Measurements from ENCODE around the gene TENM3.

Gene TENM3

GRCh38 chr4:182278729-182279128, 35.5 kb downstream of the TENM3 start:
- Histone ChIP-seq H3K4me2 (ENCODE audit: low read length) (no peak overlapping the region), H3K9me2 (replicated peaks; ENCODE audit: control insufficient read depth, low read length) (no peaks in the 10 kb centered on the region), H4K20me1 (ENCODE audit: control insufficient read depth, insufficient read depth, low read depth, low read length) (no peaks in the 10 kb centered on the region), H3K9me3 (ENCODE audit: control insufficient read depth, insufficient read depth, low read length) (no peaks in the 10 kb centered on the region; the same call in 1 of the 2 replicates), H3F3A (ENCODE audit: control insufficient read depth, insufficient read depth) (no peaks in the 10 kb centered on the region), H3K4me3 (ENCODE audit: low read length) (no peak overlapping the region), H3K4me1 (ENCODE audit: control insufficient read depth, low read length) (no peaks in the 10 kb centered on the region), H3K27ac (ENCODE audit: low read depth, low read length) (no peak overlapping the region), H3K36me3 (ENCODE audit: control insufficient read depth, low read length) (no peaks in the 10 kb centered on the region), H3K27me3 (ENCODE audit: control insufficient read depth, low read length) (no peaks in the 10 kb centered on the region), H3K79me2 (ENCODE audit: control insufficient read depth, low read length) (no peaks in the 10 kb centered on the region)
- TF ChIP-seq CTCF (IDR thresholded peaks at IDR 0.05; ENCODE audit: low read depth, low read length, poor library complexity, severe bottlenecking) (no peak), EZH2phosphoT487 (IDR thresholded peaks at IDR 0.05; ENCODE audit: borderline replicate concordance, low read length) (no peak)

GRCh38 chr4:182280436-182281111, 37.4 kb downstream of the TENM3 start:
- Histone ChIP-seq H3K27me3 (ENCODE audit: control insufficient read depth, low read length) (no peaks in the 10 kb centered on the region), H3K79me2 (ENCODE audit: control insufficient read depth, low read length) (no peaks in the 10 kb centered on the region), H3F3A (ENCODE audit: control insufficient read depth, insufficient read depth) (no peaks in the 10 kb centered on the region), H3K4me1 (ENCODE audit: control insufficient read depth, low read length) (no peaks in the 10 kb centered on the region), H3K36me3 (ENCODE audit: control insufficient read depth, low read length) (no peaks in the 10 kb centered on the region), H4K20me1 (ENCODE audit: control insufficient read depth, insufficient read depth, low read depth, low read length) (no peaks in the 10 kb centered on the region), H3K9me3 (ENCODE audit: control insufficient read depth, insufficient read depth, low read length) (no peaks in the 10 kb centered on the region; the same call in none of the 2 replicates), H3K4me2 (ENCODE audit: low read length) (no peak overlapping the region), H3K9me2 (replicated peaks; ENCODE audit: control insufficient read depth, low read length) (no peaks in the 10 kb centered on the region), H3K4me3 (ENCODE audit: low read length) (no peak overlapping the region), H3K27ac (ENCODE audit: low read depth, low read length) (no peak overlapping the region)
- no peak for TF ChIP-seq EZH2phosphoT487 (IDR thresholded peaks at IDR 0.05; ENCODE audit: borderline replicate concordance, low read length)
- no peak for TF ChIP-seq CTCF (IDR thresholded peaks at IDR 0.05; ENCODE audit: low read depth, low read length, poor library complexity, severe bottlenecking)

- TF ChIP-seq EZH2phosphoT487 (IDR thresholded peaks at IDR 0.05; ENCODE audit: borderline replicate concordance, low read length) (no peak), CTCF (IDR thresholded peaks at IDR 0.05; ENCODE audit: low read depth, low read length, poor library complexity, severe bottlenecking) (no peak)
Observed at GRCh38 chr4:182286035-182286434, 42.8 kb downstream of the TENM3 start.

More at GRCh38 chr4:182286035-182286434, 42.8 kb downstream of the TENM3 start:
- H3K27me3 ChIP-seq (ENCODE audit: control insufficient read depth, low read length) = no peaks in the 10 kb centered on the region
- no peaks in the 10 kb centered on the region for H3K79me2 ChIP-seq (ENCODE audit: control insufficient read depth, low read length)
- H3K27ac ChIP-seq (ENCODE audit: low read depth, low read length) = no peak overlapping the region
- peaks cover 6% of the 10 kb centered on the region for H3K9me3 ChIP-seq (ENCODE audit: control insufficient read depth, insufficient read depth, low read length)
- H4K20me1 ChIP-seq (ENCODE audit: control insufficient read depth, insufficient read depth, low read depth, low read length) = no peaks in the 10 kb centered on the region
- no peak overlapping the region for H3K4me3 ChIP-seq (ENCODE audit: low read length)
- no peak overlapping the region for H3K4me2 ChIP-seq (ENCODE audit: low read length)
- no peaks in the 10 kb centered on the region for H3F3A ChIP-seq (ENCODE audit: control insufficient read depth, insufficient read depth)
- no peaks in the 10 kb centered on the region for H3K9me2 ChIP-seq (replicated peaks; ENCODE audit: control insufficient read depth, low read length)
- H3K4me1 ChIP-seq (ENCODE audit: control insufficient read depth, low read length) = no peaks in the 10 kb centered on the region
- H3K36me3 ChIP-seq (ENCODE audit: control insufficient read depth, low read length) = no peaks in the 10 kb centered on the region
